Peyer's patch (tissue), 4 donors: ENCODE results near the gene HSDL2.

Experiments
- CTCF ChIP-seq, 6 experiments: fragments of 450-650 bp in 4 of 6; fragments of 200-600 bp in 2 of 6; sonication (generic) in 1 of 6; IDR thresholded peaks; one replicate each; pipeline ENCODE4 v1.5.1; 2017 to 2019; ENCODE audit warnings: antibody characterized with exemption in 6 of 6, mild to moderate bottlenecking in 3 of 6, moderate library complexity in 1 of 6
- POLR2A ChIP-seq, 2 donors: fragments of 450-650 bp; IDR thresholded peaks; one replicate each; pipeline ENCODE4 v1.5.1; 2017; ENCODE audit warnings: antibody characterized with exemption in 2 of 2, mild to moderate bottlenecking in 2 of 2, moderate library complexity in 2 of 2

DNA sequence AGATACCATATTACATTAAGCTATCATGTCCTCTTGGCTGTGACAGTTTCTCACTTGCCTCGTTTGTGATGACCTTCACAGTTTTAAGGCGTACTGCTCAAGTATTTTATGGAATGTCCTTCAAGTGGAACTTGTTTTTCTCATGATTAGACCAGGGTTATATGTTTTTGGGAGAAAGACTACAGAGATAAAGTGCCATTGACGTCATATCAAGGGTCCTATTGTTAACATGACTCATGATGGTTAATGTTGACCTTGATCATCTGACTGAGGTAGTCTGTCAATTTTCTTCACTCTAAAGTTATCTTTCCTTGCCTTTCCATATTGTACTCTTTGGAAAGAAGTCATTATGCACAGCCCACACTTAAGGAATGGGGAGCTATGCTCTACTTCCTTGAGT is 28.7 kb upstream of the HSDL2 start:
- TF ChIP-seq CTCF (IDR thresholded peaks at IDR 0.05) (no peak), POLR2A (IDR thresholded peaks at IDR 0.05) (no peak)
